ENCODE measurements around the gene CARD10. TPM values are rescaled to one million over a fixed set of nuclear protein-coding genes. Genes with fewer than 3 reads are reported as not detected.

Gene CARD10
- total and polyA plus RNA-seq, 2 of the 13 experiments (the other 11 are each of a cell fraction or from before 2014, with no cell fraction given) = 35.2 to 55.8 TPM

- TF ChIP-seq KIAA2018 (CRISPR knock-in tag; IDR thresholded peaks at IDR 0.05; ENCODE audit: borderline replicate concordance) = no peak
- TF ChIP-seq ZNF101 (CRISPR knock-in tag; IDR thresholded peaks at IDR 0.05; ENCODE audit: borderline replicate concordance, low read depth) = no peak
- TF ChIP-seq ZNF512B (CRISPR knock-in tag; IDR thresholded peaks at IDR 0.05; ENCODE audit: borderline replicate concordance) = no peak
- TF ChIP-seq CHD4 (IDR thresholded peaks at IDR 0.05; ENCODE audit: borderline replicate concordance, low read length) = peak; percentile 93; the same call in 1 of the 2 replicates
- no peak for TF ChIP-seq KLF15 (CRISPR knock-in tag; IDR thresholded peaks at IDR 0.05; ENCODE audit: borderline replicate concordance)
- TF ChIP-seq ATF7-NPFF (CRISPR knock-in tag; IDR thresholded peaks at IDR 0.05; ENCODE audit: low read depth) = no peak
- no peak for TF ChIP-seq CCAR2 (optimal IDR thresholded peaks at IDR 0.05; ENCODE audit: low read depth, low read length)
- TF ChIP-seq SRY (CRISPR knock-in tag; IDR thresholded peaks at IDR 0.05) = no peak
- TF ChIP-seq PHF20 (CRISPR knock-in tag; IDR thresholded peaks at IDR 0.05) = no peak
- TF ChIP-seq ZEB1 (IDR thresholded peaks at IDR 0.05; ENCODE audit: insufficient replicate concordance, low read depth) = no peak
- no peak for TF ChIP-seq ZHX1 (CRISPR knock-in tag; IDR thresholded peaks at IDR 0.05; ENCODE audit: low read depth)
- TF ChIP-seq NR2C2 (CRISPR knock-in tag; IDR thresholded peaks at IDR 0.05; ENCODE audit: borderline replicate concordance) = peak; percentile 48; the same call in 1 of the 2 replicates
Measured at GRCh38 chr22:37563153-37564081, 44.2 kb upstream of the CARD10 start (continued).

Measured in HepG2 (cell line).